T47D (cell line): ENCODE data around the gene ACTC1.
"Not testable (repeated sequence)": the region's sequence is repeated elsewhere in the genome, so short reads cannot be mapped to it uniquely, and the experiment has no call there.

Experiments
- DNase-seq, 2 experiments: peaks; one replicate each; pipeline versions ENCODE4 v3.0.0 to v3.0.0-alpha.2; 2011 to 2012; ENCODE audit warnings: low read depth in 1 of 2, low spot score in 1 of 2
- JUND ChIP-seq: IDR thresholded peaks from 2 replicates; pipeline ENCODE4 v1.6.1; 2012; ENCODE audit warnings: low read depth
- in situ Hi-C: cut with HindIII; loops from 2 replicates; pipeline ENCODE4 v1.10.0; 2016; ENCODE audit warnings: low sequenced_read_pairs, low pct_unique_long_range_greater_than_20kb

ACTC1 gene

DNA sequence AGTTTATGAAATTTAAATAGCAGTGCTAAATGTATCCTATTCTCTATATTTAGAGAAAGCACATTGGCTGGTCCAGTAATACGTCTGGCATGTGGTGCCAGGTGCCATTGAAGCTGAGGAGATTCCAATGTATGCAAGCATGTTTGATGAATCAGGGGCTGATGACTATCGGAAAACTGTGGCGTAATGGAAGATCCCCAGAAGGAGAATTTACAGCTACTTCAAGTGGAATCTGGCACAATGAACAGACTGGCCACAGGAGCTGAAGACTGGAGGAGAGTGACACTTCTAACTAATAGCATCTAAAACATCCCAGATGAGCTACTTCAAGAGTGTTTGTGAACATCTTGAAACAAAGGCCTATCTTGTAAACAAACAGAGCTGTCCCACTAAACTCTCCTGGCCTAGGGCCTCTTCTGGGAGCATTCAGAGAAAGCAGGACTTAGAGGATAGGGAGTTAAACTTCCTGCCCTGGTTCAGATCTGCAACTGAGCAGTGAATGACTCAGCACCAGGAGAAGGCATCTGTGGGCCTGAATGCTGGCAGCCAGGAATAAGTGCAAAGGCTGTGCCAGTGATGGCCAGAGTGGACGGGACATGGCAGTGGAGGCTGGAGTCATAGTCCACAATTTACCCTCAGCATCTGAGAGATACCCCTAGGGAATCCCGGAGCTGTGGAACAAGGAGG lies 15.2 kb upstream of the ACTC1 start:
- in situ Hi-C loops = no loop called here
- peak in 1 of 2 experiments; percentile 16 for DNase-seq
- TF ChIP-seq JUND = no peak

- in situ Hi-C loops = no loop called here
- TF ChIP-seq JUND = no peak
- no peak for DNase-seq
These were observed 13.8 kb upstream of the ACTC1 start for GRCh38 chr15:34809186-34809585.

GRCh38 chr15:34808016-34808415 lies 12.7 kb upstream of the ACTC1 start:
- in situ Hi-C loops = no loop called here
- TF ChIP-seq JUND = no peak
- DNase-seq = no peak

- in situ Hi-C loops, DNase-seq: not testable (repeated sequence)
These were observed 11.9 kb upstream of the ACTC1 start for GRCh38 chr15:34807241-34807640.

- DNase-seq = no peak
- in situ Hi-C loops = no loop called here
- no peak for TF ChIP-seq JUND
These were observed 9.4 kb upstream of the ACTC1 start for GRCh38 chr15:34804776-34805175.

GRCh38 chr15:34804113-34804512 lies 8.8 kb upstream of the ACTC1 start:
- TF ChIP-seq JUND = no peak
- DNase-seq = no peak
- in situ Hi-C loops = no loop called here

DNA sequence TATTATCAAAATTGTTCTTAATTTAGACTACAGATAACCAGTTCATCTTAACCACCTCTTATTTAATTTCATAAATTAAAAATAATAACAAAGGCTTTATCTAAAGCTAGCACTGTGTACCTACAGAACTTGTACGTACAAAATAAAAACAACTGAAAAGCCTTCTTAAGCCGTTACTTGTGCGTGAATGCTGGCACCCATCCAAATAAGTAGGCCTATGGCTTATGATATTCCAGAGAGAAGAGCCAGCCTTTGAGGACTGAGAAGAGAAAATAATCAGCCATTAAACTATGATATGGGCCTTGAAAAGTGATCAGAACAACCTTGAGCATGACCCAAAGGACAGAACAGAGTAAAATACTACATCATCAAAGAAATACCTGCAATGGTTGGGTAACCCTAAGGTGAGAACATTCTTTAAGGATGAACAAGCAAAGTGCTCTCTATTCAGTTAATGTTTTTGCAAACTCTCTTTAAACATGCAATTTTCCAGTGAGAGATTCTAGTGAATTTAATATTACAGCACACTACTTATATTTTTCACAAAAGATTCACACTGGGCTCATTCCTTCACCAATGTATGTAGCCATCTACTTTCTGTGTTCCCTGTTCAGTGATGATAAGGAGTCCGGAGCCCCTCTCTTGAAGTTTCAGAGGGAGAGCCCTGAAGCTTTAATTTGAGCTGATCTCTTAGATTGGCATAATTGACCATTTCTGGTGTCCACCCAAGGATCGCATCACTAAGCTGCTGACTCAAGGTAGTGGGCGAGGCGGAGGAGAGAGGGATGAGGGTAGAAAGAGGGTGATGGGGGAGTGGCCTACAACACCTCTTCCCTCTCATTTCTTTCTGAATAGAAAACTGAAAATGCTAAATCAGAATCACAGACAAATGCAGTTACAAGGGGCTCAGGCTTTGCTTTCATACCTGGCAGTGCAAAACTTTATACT lies 7.7 kb upstream of the ACTC1 start:
- in situ Hi-C loops = no loop called here
- no peak for DNase-seq
- no peak for TF ChIP-seq JUND

DNA sequence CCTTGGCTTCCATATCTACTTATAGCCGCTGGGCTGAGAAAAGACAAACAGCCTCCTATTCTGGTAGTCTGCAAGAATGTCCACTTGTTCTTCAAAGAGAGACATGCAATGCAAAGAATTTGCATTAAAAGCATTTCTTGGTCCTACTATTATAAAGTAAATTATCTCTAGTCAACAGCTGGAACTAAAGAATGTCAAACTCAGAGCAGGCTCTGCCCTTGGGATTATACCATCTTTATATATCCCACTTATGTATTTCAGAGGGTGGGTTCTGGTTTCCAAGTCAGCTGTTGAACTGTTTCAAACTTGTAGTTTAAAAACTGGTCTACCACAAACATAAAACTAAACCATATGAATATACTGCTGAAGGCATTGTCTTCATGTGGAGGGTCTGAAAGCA lies 7.0 kb upstream of the ACTC1 start:
- no peak for TF ChIP-seq JUND
- in situ Hi-C loops = no loop called here
- DNase-seq = no peak

- no peak for DNase-seq
- TF ChIP-seq JUND = no peak
- in situ Hi-C loops = no loop called here
These were observed 4.1 kb upstream of the ACTC1 start for GRCh38 chr15:34799149-34800101.

DNA sequence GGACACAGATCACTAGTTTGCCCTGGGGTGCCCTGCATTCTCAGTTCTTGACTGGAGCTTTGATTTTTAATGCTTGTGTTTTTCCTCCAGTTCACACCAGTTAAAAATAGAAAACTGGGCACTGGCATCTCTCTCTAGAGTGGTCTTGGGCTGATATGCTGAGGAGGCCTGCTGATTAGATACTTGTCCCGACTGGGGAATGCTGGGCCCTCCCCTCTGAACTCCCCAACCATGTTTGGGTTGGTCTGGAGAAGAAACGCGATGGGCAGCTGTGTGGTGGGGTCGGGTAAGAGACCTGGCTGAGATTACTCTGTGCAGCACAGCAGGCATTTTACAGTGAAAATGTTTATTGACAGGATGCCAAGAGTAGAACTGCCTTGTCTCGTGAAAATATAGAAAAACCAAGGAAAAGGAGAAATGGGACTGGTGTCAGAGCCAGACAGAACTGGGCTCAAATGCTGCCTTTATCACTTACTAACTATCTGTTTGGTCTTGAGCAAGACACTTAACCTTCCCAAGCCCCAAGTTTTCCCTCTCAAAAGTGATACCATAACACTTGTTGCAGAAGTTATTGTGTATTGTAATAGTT lies 1.6 kb upstream of the ACTC1 start:
- in situ Hi-C loops = no loop called here
- DNase-seq = no peak
- no peak for TF ChIP-seq JUND

DNA sequence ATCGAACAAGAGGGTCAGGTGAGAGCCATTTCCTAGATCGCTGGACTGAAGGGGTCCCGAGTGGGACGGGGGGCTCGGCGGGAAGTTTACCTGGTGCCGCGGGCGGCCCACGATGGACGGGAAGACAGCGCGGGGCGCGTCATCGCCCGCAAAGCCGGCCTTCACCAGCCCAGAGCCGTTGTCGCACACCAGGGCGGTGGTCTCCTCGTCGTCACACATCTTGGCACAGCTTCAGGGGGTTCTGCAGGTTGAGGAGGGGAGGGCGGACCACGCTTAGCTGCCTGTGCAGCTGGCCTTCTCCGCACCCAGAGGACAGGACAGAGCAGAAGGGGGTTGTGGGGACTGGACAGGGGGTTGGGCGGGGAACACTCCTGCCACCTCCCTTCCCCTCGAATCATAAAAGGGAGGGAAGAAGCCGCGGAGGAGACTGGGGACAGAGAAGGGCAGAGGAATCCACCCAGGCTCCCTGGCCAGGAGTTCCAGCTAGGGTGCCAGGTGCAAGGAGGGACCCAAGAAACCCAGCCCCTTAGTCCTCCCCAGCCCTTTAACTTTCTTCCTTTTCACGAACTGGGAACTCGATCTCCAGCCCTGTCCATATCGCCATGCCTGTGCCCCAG lies 651 bp downstream of the ACTC1 start:
- no peak for DNase-seq
- no peak for TF ChIP-seq JUND
- in situ Hi-C loops = no loop called here

DNA sequence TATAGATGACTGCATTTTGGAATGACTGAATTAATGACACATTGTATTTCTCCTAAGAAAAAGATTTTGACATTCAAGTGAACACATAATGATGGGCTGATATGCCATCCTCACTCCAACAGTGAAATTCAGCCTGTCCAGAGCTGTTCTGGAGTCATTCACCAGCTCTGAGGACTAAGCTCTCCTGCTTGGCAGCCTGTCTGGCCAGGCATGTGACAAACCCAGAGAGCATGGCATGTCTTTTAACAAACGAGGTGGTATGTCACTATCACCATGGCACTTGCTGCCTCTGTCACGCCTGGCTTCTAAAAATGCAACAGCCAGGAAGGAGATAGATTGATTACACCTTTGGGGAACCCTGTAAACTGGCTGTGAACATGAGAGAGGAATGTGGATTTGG lies 1.4 kb downstream of the ACTC1 start:
- no peak for TF ChIP-seq JUND
- DNase-seq = no peak
- in situ Hi-C loops = no loop called here
